Activated naive CD4-positive, alpha-beta T cell treated with anti-CD3 and anti-CD28 coated beads, Interleukin-2, amount 10 ng/mL, durations not matched to agents 7 days and 5 days (primary cell): ENCODE data around the gene PINLYP.
A peak's percentile ranks its signal among the peaks of the same experiment; 100 is the strongest.

Experiments
- CTCF ChIA-PET: fragments of 350-600 bp; sonication (Branson Sonifier 250); formaldehyde crosslinking; loops from one replicate; lab custom pipeline; 2021; ENCODE audit warnings: antibody characterized with exemption; lab: Charles Lee
- DNase-seq: peaks from one replicate; pipeline ENCODE4 v3.0.0-alpha.2; 2020
- H3K27ac Mint-ChIP-seq: one replicate; pipeline ENCODE4 v1.8.0; 2021; ENCODE audit warnings: mild to moderate bottlenecking, moderate library complexity, mixed read lengths
- H3K27me3 Mint-ChIP-seq: one replicate; pipeline ENCODE4 v1.8.0; 2021; ENCODE audit warnings: mild to moderate bottlenecking, mixed read lengths
- H3K36me3 Mint-ChIP-seq: one replicate; pipeline ENCODE4 v1.8.0; 2021; ENCODE audit warnings: mixed read lengths
- H3K4me1 Mint-ChIP-seq: one replicate; pipeline ENCODE4 v1.8.0; 2021; ENCODE audit warnings: mixed read lengths
- H3K4me3 Mint-ChIP-seq: one replicate; pipeline ENCODE4 v1.8.0; 2021; ENCODE audit warnings: mild to moderate bottlenecking, moderate library complexity, mixed read lengths
- H3K9me3 Mint-ChIP-seq: one replicate; pipeline ENCODE4 v1.8.0; 2021; ENCODE audit warnings: mixed read lengths

PINLYP gene

DNA sequence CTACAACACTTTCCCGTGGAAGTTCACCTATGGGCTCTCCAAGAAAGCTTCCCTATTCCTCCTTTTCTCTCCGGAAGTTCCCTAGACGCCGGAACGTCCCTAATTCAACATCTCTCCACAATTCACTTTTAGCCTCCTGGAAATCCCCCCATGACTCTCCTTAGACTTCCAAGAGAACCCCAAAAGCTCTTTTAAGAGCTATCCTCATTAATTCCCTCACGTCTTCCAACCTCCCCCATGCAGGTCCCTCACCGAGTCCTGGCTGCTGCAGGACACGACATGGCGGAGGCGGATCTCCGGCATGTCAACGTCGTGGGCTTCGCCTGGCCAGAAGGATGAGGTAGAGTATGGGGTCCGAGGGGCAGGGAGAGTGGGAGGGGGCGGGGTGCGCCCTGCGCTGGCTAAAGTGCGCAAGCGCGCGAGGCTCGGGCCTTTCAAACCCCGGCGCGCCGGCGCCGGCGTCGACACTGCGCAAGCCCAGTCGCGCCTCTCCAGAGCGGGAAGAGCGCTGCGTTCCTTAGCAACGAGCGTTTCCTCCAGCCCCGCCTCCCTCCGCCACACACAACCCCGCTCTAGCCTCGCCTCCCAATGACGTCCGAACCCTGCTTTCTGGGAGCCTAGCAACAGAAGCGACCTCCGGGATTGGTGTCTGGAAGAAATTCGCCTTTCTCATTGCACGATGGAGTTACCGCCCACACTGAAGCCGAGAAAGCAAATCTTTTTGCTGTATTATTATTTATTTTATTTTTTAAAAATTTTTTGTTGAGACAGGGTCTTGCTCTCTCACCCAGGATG is at the start of gene PINLYP, which contains the start of gene XRCC1:
PINLYP (plus strand) TSS at position 646 of the 795 bp plus-strand sequence. CDS start 1,391 bp downstream, outside the sequence.
XRCC1 (minus strand) TSS at position 372 of the 795 bp plus-strand sequence; CDS start at position 303, 69 bp downstream.
- peak within 1 kb of the TSS; percentile 97 for H3K4me3 Mint-ChIP-seq
- peaks cover 24% of the 10 kb centered on the region for H3K27me3 Mint-ChIP-seq
- H3K36me3 Mint-ChIP-seq: peaks cover 11% of the 10 kb centered on the region
- H3K4me1 Mint-ChIP-seq: peaks cover 47% of the 10 kb centered on the region
- no peaks in the 10 kb centered on the region for H3K9me3 Mint-ChIP-seq
- H3K27ac Mint-ChIP-seq: peak within 1 kb of the TSS; percentile 90
- CTCF ChIA-PET: interaction anchor here (1.4 to 4.5 kb wide), 3 partner anchors 19 to 128 kb away, joined by 4 to 28 read pairs (median 24); partner anchors contain the start of genes IRGQ and ZNF576
- DNase-seq: peak; percentile 99

DNA sequence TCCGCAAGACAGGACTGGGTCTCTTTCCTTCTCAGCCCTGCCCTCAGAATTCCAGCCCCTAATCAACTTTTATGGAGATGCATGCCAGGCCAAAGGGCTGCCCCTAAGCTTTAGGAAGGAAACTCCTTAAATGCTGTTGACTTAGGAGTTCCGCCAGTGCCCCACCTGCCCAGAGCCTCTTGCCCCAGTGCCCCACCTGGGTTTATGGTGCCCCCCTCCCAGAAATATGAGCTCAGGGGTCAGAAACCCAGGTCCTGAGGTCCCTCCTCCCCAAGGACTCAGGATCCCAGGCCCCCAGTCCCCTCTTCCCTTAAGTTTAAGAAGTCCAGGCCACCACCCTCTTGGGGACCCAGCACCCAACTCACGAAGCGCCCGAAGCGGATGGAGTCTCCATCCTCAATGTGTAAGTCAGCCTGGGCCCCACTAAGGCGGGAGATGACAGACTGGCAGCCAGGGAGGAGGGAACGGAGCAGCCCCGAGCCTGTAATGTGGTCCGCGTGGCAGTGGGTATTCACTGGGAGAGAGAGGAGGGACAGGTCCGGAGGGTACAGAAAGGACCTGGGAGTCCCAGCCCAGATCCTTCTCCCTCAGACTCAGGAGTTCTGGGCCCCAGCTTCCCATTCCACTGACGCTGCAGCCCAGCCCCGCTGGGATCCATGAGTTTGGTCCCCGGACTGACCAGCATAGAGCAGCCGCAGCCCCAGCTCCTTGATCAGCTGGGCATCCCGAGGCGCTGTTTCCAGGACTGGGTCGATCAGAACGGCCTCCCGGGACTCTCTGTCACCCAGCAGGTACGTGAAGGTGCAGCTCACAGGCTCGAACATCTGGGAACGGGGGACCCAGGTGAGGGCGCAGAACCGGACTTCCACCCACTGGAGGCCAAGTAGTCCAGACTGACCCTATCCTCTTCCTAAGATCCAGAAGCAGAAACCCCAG is 49.5 kb upstream of the PINLYP start:
- peaks cover 30% of the 10 kb centered on the region for H3K4me1 Mint-ChIP-seq
- no peaks in the 10 kb centered on the region for H3K27me3 Mint-ChIP-seq
- no peaks in the 10 kb centered on the region for H3K9me3 Mint-ChIP-seq
- CTCF ChIA-PET: interaction anchor here (0.8 to 4.6 kb wide), 9 partner anchors 10 to 210 kb away, joined by 3 to 20 read pairs (median 11); partner anchors contain the start of genes IRGQ and ZNF576
- H3K36me3 Mint-ChIP-seq: peaks cover 12% of the 10 kb centered on the region
- peak overlapping the region; percentile 96 for H3K4me3 Mint-ChIP-seq
- H3K27ac Mint-ChIP-seq: peak overlapping the region; percentile 72
- DNase-seq: peak; percentile 54

DNA sequence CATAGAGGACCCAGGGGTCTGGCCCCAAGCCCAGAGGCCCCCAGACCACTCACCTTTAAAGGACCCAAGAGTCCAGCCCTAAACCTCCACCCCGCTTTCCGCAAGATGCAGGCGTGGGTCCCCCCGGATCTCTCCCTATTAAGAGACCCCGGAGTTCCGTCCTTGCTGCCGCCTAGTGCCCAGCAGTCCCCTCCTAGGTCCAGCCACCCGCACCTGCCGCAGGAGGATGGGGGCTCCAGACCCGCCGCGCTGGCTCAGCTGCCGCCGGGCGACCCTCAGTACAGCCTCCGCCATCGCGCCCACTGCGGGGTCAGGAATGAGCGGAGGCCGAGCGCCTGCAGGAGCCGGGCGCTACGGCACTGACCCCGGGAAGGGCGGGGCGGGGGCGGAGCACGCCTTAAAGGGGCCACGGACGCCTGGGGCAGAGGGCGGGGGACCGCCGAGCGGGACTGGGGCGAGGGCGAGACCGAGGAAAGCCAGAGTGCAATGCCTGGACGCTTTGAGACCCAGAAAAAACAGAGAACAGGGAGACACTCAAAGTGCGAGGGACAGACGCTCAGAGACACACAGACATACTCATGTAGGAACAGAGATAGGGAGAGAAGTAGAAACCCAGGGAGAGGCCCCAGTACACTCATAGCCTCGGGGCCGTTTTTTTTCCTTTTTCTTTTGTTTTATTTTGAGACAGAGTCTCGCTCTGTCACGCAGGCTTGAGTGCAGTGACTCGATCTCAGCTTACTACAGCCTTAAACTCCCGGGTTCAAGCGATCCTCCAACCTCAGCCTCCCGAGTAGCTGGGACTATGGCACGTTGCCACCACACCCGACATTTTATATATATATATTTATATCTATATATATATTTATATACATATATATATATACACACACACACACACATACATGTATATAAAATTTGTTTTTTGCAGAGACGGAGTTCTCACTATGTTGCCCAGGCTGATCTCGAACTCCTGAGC is 48.4 kb upstream of the PINLYP start, which contains the start of gene ETHE1:
ETHE1 (minus strand) TSS at position 318 of the 976 bp plus-strand sequence; CDS start at position 294, 24 bp downstream.
- CTCF ChIA-PET: interaction anchor here (2.0 to 4.6 kb wide), 3 partner anchors 7 to 68 kb away, joined by 10 to 20 read pairs (median 15); partner anchors contain the start of genes IRGQ and ZNF576
- H3K27me3 Mint-ChIP-seq: no peaks in the 10 kb centered on the region
- peak; percentile 90 for DNase-seq
- peak within 1 kb of the TSS; percentile 89 for H3K27ac Mint-ChIP-seq
- no peaks in the 10 kb centered on the region for H3K9me3 Mint-ChIP-seq
- H3K4me3 Mint-ChIP-seq: peak within 1 kb of the TSS; percentile 96
- H3K36me3 Mint-ChIP-seq: peaks cover 8% of the 10 kb centered on the region
- H3K4me1 Mint-ChIP-seq: peaks cover 34% of the 10 kb centered on the region

DNA sequence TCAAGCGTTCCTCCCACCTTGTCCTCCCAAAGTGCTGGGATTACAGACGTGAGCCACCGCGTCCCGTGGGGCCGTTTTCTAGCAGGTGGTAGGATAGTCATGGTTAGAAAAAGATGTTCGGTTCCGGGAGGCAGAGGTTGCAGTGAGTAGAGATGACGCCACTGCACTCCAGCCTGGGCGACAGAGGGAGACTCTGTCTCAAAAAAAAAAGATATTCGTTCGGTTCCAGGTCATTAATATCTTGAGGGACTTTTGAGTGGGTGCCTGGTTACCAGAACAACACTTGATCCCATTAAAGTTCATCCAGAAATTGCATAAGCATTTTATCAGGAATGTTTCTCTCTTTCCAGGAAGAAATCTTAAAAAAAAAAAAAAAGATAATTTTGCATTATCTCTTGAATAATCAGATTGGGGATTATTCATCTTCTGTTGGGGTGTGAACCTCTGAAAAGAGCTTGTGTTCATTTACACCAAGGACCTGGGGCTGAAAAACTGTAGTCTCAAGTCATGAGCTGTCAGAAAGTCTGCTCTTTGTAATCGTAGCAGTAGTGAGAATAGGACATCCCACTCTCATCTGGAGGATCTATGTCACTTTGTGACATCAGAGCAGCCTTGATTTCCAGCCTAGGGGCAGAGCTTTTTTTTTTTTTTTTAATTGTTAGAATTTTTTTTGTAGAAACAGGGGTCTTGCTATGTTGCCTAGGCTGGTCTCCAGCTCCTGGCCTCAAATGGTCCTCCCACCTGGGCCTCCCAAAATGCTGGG is 47.6 kb upstream of the PINLYP start:
- Mint-ChIP-seq H3K36me3 (peaks cover 3% of the 10 kb centered on the region), H3K27me3 (no peaks in the 10 kb centered on the region), H3K4me1 (peaks cover 38% of the 10 kb centered on the region), H3K27ac (peak overlapping the region; percentile 49), H3K4me3 (peak overlapping the region; percentile 50), H3K9me3 (no peaks in the 10 kb centered on the region)
- no peak for DNase-seq
- CTCF ChIA-PET: interaction anchor here (1.1 to 4.6 kb wide), 3 partner anchors 8 to 66 kb away, joined by 5 to 15 read pairs (median 10); no protein-coding TSS in a partner anchor

DNA sequence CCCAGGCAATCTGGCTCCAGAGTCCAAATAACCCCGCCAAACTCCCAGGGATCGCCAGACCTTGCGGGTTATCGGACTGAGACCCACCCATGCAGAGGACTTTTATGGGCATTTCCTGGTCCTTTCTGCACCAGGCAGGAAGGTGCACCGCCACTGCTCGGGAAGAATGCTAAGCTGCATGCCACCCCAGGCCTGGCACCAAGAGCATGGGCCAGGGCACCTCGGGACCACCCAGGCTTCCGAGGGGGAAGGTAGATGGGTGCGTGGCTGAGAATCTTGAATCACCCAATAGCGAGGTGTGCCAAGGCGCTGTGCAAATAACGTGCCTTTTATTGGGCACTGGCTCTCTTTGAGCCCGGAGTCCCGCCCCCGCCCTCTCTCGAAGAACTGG is 43.0 kb upstream of the PINLYP start:
- Mint-ChIP-seq H3K4me3 (peak overlapping the region; percentile 93), H3K9me3 (no peaks in the 10 kb centered on the region), H3K27me3 (no peaks in the 10 kb centered on the region), H3K4me1 (peaks cover 31% of the 10 kb centered on the region), H3K27ac (peak overlapping the region; percentile 97), H3K36me3 (peaks cover 11% of the 10 kb centered on the region)
- CTCF ChIA-PET: interaction anchor here (0.7 to 4.1 kb wide), 7 partner anchors 13 to 173 kb away, joined by 3 to 21 read pairs (median 5); no protein-coding TSS in a partner anchor
- DNase-seq: peak; percentile 80

DNA sequence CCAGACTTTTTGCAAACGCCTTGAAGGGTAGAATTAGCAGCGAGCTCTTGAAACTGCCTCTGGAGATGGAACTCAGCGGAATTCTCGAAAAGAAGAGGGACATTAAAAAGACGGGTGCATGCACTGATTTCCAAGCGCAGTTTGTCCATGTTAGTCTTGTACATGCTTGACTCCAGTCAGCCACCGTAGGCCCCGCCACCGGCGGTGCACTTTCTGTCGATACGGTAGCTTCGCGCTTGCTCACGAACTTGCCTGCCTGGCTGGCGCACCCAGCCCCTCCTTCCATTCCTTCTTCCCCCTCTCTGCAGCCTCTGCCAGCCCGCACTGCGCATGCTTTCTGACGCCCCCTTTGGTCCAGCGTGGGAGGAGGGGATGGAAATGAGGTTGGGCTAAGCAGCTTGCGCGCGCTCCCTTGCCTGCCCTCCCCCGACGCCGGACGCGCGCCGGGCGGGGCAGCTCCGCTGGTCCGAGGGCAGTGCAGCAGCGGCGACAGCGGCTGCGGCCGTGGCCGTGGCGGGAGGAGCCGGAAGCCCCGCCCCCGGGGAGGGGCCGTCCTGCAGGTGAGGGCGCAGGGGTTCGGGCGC is 42.5 kb upstream of the PINLYP start, which contains the start of gene ZNF575:
ZNF575 (plus strand) TSS at position 227 of the 584 bp plus-strand sequence. CDS start 1,235 bp downstream, outside the sequence.
- Mint-ChIP-seq H3K27me3 (no peaks in the 10 kb centered on the region), H3K27ac (peak within 1 kb of the TSS; percentile 98), H3K4me3 (peak within 1 kb of the TSS; percentile 93), H3K36me3 (peaks cover 13% of the 10 kb centered on the region), H3K9me3 (no peaks in the 10 kb centered on the region), H3K4me1 (peaks cover 27% of the 10 kb centered on the region)
- peak; percentile 90 for DNase-seq
- CTCF ChIA-PET: interaction anchor here (0.7 to 4.1 kb wide), 8 partner anchors 14 to 174 kb away, joined by 3 to 21 read pairs (median 4); no protein-coding TSS in a partner anchor

DNA sequence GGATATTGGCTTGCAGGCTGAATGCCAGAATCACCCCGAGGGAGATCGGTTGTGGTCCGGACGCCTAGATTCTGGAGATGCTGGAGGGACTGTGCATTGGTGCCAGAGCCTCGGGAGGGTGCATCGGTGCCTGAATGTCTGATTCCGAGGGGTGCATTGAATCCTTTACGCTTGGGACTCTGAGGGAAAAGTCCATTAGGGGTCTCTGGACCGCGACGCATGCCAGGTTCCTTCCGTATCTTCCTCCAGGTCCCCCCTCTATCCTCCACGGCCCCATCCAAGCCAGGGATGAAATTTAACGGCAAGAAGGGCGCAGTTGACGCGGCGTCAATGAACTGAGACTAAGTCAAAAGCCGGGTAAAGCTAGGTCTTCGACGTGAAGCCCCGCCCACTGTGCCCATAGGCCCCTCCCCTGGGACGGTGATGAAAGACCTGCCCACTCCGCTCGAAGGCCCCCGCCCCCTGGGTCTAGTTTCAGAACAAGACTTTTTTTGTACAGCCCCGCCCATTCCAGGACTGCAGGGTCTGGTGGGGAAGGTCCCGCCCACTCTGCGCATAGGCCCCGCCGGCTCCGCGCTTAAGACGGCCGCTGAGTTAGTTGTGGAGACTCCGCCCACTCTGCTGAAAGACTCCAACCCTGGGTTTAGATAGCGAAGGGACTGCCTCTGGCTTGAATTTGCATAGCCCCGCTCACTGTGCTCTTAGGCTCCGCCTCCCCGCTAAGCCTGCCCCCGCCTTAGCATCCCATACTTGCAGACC is 41.9 kb upstream of the PINLYP start:
- CTCF ChIA-PET: interaction anchor here (1.0 to 4.1 kb wide), 7 partner anchors 14 to 135 kb away, joined by 3 to 21 read pairs (median 4); no protein-coding TSS in a partner anchor

DNA sequence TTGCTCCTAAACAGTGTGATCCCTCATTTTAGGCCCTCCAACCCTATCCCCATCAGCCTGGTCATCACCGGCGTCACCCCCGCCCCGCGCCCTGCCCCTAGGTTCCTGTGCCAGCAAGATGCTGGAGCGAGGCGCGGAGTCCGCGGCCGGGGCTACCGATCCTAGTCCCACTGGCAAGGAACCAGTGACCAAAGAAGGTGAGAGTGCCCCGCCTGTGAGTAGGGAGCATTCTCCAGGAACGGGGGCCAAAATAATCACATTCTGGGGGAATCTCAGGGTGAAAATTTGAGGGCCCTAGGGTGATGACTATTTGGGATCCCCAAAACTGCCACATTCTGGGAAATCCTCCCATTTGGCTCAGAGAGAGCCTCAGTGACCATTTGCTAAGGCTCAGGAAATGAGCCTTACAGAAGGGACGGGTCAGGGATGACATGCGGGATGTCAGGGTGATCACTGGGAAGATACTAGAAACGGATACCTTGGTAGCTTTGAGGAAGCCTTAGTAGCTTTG is 41.2 kb upstream of the PINLYP start:
- CTCF ChIA-PET: interaction anchor here (1.0 to 4.1 kb wide), 6 partner anchors 15 to 134 kb away, joined by 3 to 29 read pairs (median 4); partner anchors contain the start of genes IRGQ and ZNF576
- peaks cover 26% of the 10 kb centered on the region for H3K36me3 Mint-ChIP-seq
- DNase-seq: no peak
- H3K27ac Mint-ChIP-seq: peak overlapping the region; percentile 98
- H3K9me3 Mint-ChIP-seq: peaks cover 9% of the 10 kb centered on the region
- H3K4me1 Mint-ChIP-seq: peaks cover 25% of the 10 kb centered on the region
- no peaks in the 10 kb centered on the region for H3K27me3 Mint-ChIP-seq
- H3K4me3 Mint-ChIP-seq: peak overlapping the region; percentile 93

More for the DNA sequence above, 41.9 kb upstream of the PINLYP start:
- peak overlapping the region; percentile 98 for H3K27ac Mint-ChIP-seq
- peaks cover 4% of the 10 kb centered on the region for H3K9me3 Mint-ChIP-seq
- peaks cover 19% of the 10 kb centered on the region for H3K36me3 Mint-ChIP-seq
- H3K4me3 Mint-ChIP-seq: peak overlapping the region; percentile 93
- no peaks in the 10 kb centered on the region for H3K27me3 Mint-ChIP-seq
- peaks cover 25% of the 10 kb centered on the region for H3K4me1 Mint-ChIP-seq
- DNase-seq: peak; percentile 96

DNA sequence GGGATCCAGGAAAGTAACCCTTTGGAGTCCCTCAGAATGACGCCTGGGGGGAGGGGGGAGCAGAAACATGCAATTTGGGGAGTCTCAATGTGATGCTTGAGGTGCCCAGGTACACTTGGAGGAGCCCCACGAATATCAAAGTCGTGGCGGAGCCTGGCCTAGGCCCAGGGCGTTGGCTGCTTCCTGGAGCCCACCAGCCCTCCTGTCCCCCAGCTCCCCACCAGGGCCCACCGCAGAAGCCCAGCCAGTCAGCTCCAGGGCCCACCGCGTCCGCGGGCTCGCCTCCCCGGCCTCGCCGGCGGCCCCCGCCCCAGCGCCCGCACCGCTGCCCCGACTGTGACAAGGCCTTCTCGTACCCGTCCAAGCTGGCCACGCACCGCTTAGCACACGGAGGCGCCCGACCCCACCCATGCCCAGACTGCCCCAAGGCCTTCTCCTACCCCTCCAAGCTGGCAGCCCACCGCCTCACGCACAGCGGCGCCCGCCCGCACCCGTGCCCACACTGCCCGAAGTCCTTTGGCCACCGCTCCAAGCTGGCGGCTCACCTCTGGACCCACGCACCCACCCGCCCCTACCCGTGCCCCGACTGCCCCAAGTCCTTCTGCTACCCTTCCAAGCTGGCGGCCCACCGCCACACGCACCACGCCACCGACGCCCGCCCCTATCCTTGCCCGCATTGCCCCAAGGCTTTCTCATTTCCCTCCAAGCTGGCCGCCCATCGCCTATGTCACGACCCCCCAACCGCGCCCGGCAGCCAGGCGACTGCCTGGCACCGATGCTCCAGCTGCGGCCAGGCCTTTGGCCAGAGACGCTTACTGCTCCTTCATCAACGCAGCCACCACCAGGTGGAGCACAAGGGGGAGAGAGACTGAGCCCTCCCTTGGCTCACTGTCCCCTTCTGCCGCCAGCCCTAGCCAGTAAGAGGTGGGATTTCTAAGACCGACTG is 40.5 kb upstream of the PINLYP start:
- CTCF ChIA-PET: interaction anchor here (0.9 to 4.1 kb wide), 8 partner anchors 10 to 133 kb away, joined by 3 to 29 read pairs (median 4); partner anchors contain the start of genes IRGQ and ZNF576
- DNase-seq: peak; percentile 46
- Mint-ChIP-seq H3K9me3 (peaks cover 10% of the 10 kb centered on the region), H3K27me3 (no peaks in the 10 kb centered on the region), H3K27ac (peak overlapping the region; percentile 19), H3K36me3 (peaks cover 33% of the 10 kb centered on the region), H3K4me3 (peak overlapping the region; percentile 39), H3K4me1 (peaks cover 25% of the 10 kb centered on the region)

DNA sequence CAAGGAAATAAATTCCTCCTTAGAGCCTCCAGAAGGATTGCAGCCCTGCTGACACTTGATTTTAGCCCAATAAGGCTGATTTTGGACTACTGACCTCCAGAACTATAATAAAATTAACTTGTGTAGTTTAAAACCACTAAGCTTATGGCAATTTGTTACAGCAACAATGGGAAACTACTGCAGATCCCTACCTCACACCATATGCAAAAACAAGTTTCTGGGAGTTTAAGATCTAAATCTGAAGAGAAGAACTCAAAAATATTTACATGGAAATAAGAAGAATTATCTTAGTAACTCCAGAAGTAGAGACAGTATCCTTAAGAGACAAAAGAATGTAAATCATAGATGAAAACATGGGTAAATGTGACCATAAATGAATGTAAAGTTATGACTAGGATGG is 36.7 kb upstream of the PINLYP start:
- peaks cover 7% of the 10 kb centered on the region for H3K4me1 Mint-ChIP-seq
- CTCF ChIA-PET: interaction anchor here (1.6 to 2.2 kb wide), 2 partner anchors 19 to 56 kb away, joined by 4 to 10 read pairs; no protein-coding TSS in a partner anchor
- no peak overlapping the region for H3K4me3 Mint-ChIP-seq
- no peaks in the 10 kb centered on the region for H3K27me3 Mint-ChIP-seq
- peaks cover 10% of the 10 kb centered on the region for H3K9me3 Mint-ChIP-seq
- DNase-seq: no peak
- H3K27ac Mint-ChIP-seq: no peak overlapping the region
- H3K36me3 Mint-ChIP-seq: peaks cover 57% of the 10 kb centered on the region
